ENCODE results near the gene LKAAEAR1. TPM values are rescaled to one million over a fixed set of nuclear protein-coding genes. Genes with fewer than 3 reads are reported as not detected.

LKAAEAR1 gene
- total and polyA plus RNA-seq, 2 of the 13 experiments (the other 11 are each of a cell fraction or from before 2014, with no cell fraction given): not detected

GRCh38 chr20:64083804-64084684 lies at the start of gene LKAAEAR1 (continued):
- TF ChIP-seq MEIS1 (CRISPR knock-in tag; IDR thresholded peaks at IDR 0.05; ENCODE audit: borderline replicate concordance) (0 out of 2 replicates have a peak, but pooled peaks have one; percentile 3), ZNF784 (CRISPR knock-in tag; IDR thresholded peaks at IDR 0.05; ENCODE audit: borderline replicate concordance) (peak; percentile 25; the same call in 1 of the 2 replicates), MED1 (CRISPR knock-in tag; IDR thresholded peaks at IDR 0.05) (peak; percentile 6; the same call in 1 of the 2 replicates), ZNF75D (CRISPR knock-in tag; IDR thresholded peaks at IDR 0.05; ENCODE audit: borderline replicate concordance) (no peak), TERF1 (CRISPR knock-in tag; IDR thresholded peaks at IDR 0.05) (no peak), HOXA3 (CRISPR knock-in tag; IDR thresholded peaks at IDR 0.05) (no peak; the same call in 1 of the 2 replicates), ZNF572 (CRISPR knock-in tag; IDR thresholded peaks at IDR 0.05) (no peak), ZNF414 (CRISPR knock-in tag; IDR thresholded peaks at IDR 0.05) (peak; percentile 89; the same call in 1 of the 2 replicates), MTA3 (CRISPR knock-in tag; IDR thresholded peaks at IDR 0.05) (no peak), ZNF773 (CRISPR knock-in tag; IDR thresholded peaks at IDR 0.05; ENCODE audit: borderline replicate concordance) (no peak; the same call in 1 of the 2 replicates), ZNF639 (CRISPR knock-in tag; conservative IDR thresholded peaks at IDR 0.05) (peak; percentile 45; the same call in 1 of the 2 replicates), SALL1 (CRISPR knock-in tag; IDR thresholded peaks at IDR 0.05) (peak; percentile 7), THAP8 (CRISPR knock-in tag; IDR thresholded peaks at IDR 0.05; ENCODE audit: borderline replicate concordance) (peak; percentile 61; the same call in 1 of the 2 replicates), HNRNPL (IDR thresholded peaks at IDR 0.05; ENCODE audit: low read depth, low read length) (peak; percentile 20; the same call in 1 of the 2 replicates), ZNF460 (CRISPR knock-in tag; IDR thresholded peaks at IDR 0.05; ENCODE audit: borderline replicate concordance) (no peak), SOX5 (CRISPR knock-in tag; IDR thresholded peaks at IDR 0.05; ENCODE audit: borderline replicate concordance) (no peak), SP4 (CRISPR knock-in tag; IDR thresholded peaks at IDR 0.05) (peak; percentile 19; the same call in 1 of the 2 replicates), ATF3 (CRISPR knock-in tag; IDR thresholded peaks at IDR 0.05) (peak; percentile 10; the same call in 1 of the 2 replicates), ZNF670 (CRISPR knock-in tag; IDR thresholded peaks at IDR 0.05; ENCODE audit: borderline replicate concordance) (0 out of 2 replicates have a peak, but pooled peaks have one; percentile 68), IKZF4 (CRISPR knock-in tag; IDR thresholded peaks at IDR 0.05; ENCODE audit: borderline replicate concordance, low read depth, not compliant biosample characterization) (peak; percentile 10), TSC22D2 (CRISPR knock-in tag; IDR thresholded peaks at IDR 0.05; ENCODE audit: borderline replicate concordance) (0 out of 2 replicates have a peak, but pooled peaks have one; percentile 50)

Data from HepG2 (cell line).